Right cardiac atrium (tissue), 5 donors: Measurements from ENCODE around the gene HAPLN3. TPM values are rescaled to one million over a fixed set of nuclear protein-coding genes. Genes with fewer than 3 reads are reported as not detected.

ENCODE experiments used
- ATAC-seq, 2 donors: fragments of 200-7000 bp; cut with Tn5 transposase; one replicate each; pipeline versions ENCODE4 v1.8.0 to v1.9.1; 2020; ENCODE audit warnings: moderate library complexity in 2 of 2, mild to moderate bottlenecking in 1 of 2
- DNase-seq, 3 donors: peaks; one replicate each; pipeline ENCODE4 v3.0.0-alpha.2; 2020
- H3K27ac ChIP-seq: one replicate; pipeline ENCODE4 v1.5.1; 2013; ENCODE audit warnings: mild to moderate bottlenecking, low read length, control low read depth, moderate library complexity
- H3K27me3 ChIP-seq: one replicate; pipeline ENCODE4 v1.6.1; 2013; ENCODE audit not compliant: control insufficient read depth, insufficient read depth
- H3K4me1 ChIP-seq: one replicate; pipeline ENCODE4 v1.6.1; 2013; ENCODE audit warnings: low read length; ENCODE audit not compliant: control insufficient read depth, insufficient read depth
- H3K4me3 ChIP-seq: one replicate; pipeline ENCODE4 v1.5.1; 2013; ENCODE audit warnings: low read length, control low read depth
- H3K9me3 ChIP-seq: one replicate; pipeline ENCODE4 v1.6.1; 2013; ENCODE audit warnings: low read length; ENCODE audit not compliant: control insufficient read depth
- WGBS: extraction: QIAGEN DNeasy Blood & Tissue Kit; methylation state at CpG from one replicate; pipeline ENCODE4 v1.1.7; 2013; 5-methylcytosine and 5-hydroxymethylcytosine counted together
- intact Hi-C, 4 donors: fragments of 100-400 bp; cut with DNase I; formaldehyde crosslinking; loops; one replicate each; pipeline versions ENCODE4 v1.11.0 to v1.14.0; 2022 to 2023
- polyA plus RNA-seq: library from polyadenylated mRNA; stranded (reverse); fragments of 200-250 nt; gene quantifications from one replicate; pipeline ENCODE4 v1.2.3, GENCODE V29; 2013
- total RNA-seq, 4 donors: library from RNA; stranded (reverse); fragmentation: NEBNext Ultra II Directional; extraction: Animal tissue kit (Norgen Biotek cat#: 25700); gene quantifications; one replicate each; pipeline ENCODE4 v1.2.1, GENCODE V29; 2021
- donor health status: healthy with polysubstance abuse.
- donor health status: DM: no; HTN: yes; CAD: no.
- donor health status: DM: no; HTN: no; CAD: no.
- donor health status: DM: no; HTN: yes; CAD: no; lungs with severe emphysema.
- donor health status: DM: yes; HTN: yes; CAD: no.

The HAPLN3 gene
- total and polyA plus RNA-seq, 5 donors = 1.6 to 2.8 (median 2.0) TPM

DNA sequence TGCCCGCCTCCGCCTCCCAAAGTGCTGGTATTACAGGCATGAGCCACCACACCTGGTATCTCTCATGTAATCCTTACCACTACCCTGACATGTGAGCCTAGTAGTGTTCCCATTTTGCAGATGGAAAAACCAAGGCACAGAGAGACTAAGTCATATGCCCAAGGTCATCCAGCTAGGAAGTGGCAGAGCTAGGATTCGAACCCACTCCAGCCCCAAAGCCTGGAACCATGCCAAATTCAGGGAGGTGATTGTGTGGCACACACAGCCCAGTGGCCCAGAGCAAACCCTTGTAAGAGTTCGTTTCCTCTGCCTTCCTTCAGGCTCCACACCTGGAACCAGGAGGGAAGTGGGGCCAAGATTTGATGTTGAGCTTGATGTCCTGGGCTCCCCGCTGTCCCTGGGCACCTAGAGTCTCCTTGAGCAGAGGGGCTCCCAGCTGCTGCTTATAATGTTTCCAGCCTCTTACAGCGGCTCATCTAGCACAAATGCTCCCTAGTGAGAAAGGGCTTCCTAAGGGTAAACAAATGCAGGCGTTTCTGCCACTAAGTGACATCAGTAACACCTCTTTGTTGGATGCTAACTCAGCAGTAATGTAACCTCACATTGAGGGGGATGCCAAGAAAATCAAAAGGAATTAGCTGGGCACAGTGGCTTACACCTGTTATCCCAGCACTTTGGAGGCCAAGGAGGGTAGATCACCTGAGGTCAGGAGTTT is 3.6 kb downstream of the HAPLN3 start:
- H3K9me3 ChIP-seq = no peaks in the 10 kb centered on the region
- ATAC-seq (no peak), DNase-seq (no peak)
- H3K27ac ChIP-seq = no peak overlapping the region
- no peak overlapping the region for H3K4me3 ChIP-seq
- peaks cover 3% of the 10 kb centered on the region for H3K4me1 ChIP-seq
- intact Hi-C loops = no loop called here
- H3K27me3 ChIP-seq = no peaks in the 10 kb centered on the region
- WGBS = 78% methylated on average over 7 of the region's 7 CpGs

DNA sequence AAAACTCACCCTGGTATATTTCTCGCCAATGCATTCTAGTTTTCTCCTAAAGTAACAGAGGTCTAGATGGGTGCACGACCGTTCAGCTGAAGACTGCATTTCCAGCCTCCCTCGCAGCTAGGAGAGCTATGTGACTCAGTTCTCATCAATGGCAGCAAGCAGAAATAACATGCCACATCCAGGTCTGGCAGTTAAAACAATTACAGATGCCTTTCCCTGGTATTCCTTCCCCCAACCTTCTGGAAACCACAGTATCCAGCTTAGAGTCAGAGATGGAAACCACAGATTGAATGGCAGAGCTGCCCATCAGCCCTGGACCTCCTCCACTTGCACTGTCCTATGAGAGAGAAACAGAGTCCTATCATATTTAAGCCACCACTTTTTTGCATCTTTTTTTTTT is 4.8 kb downstream of the HAPLN3 start:
- ATAC-seq = no peak
- Histone ChIP-seq H3K4me1 (no peaks in the 10 kb centered on the region), H3K27ac (no peak overlapping the region), H3K27me3 (no peaks in the 10 kb centered on the region), H3K9me3 (no peaks in the 10 kb centered on the region), H3K4me3 (no peak overlapping the region)
- intact Hi-C loops = no loop called here
- WGBS = 88% methylated on average over 4 of the region's 4 CpGs
- DNase-seq = no peak

DNA sequence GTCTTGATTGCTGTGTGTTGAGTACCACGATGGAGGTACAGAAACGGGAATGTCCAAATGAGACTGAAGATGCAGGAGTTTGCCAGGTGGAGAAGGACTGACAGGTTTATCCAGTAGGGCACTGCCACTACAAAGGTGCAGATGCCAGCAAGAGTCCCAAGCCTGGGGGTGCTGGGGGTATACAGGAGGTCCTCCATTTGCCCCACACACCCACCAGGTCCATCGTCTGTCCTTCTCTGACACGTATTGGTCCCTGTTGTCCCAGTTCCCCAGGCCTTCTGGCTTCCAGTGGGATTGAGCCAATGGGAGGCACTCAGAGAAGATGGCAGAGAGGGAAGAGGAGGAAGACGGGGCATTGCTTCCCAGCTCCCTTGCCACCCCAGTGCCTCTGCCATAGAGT is 6.6 kb downstream of the HAPLN3 start:
- no peaks in the 10 kb centered on the region for H3K9me3 ChIP-seq
- DNase-seq (no peak), ATAC-seq (no peak)
- no peaks in the 10 kb centered on the region for H3K4me1 ChIP-seq
- H3K27ac ChIP-seq = no peak overlapping the region
- WGBS = 91% methylated on average over 5 of the region's 5 CpGs
- H3K4me3 ChIP-seq = no peak overlapping the region
- H3K27me3 ChIP-seq = no peaks in the 10 kb centered on the region
- intact Hi-C loops = no loop called here

DNA sequence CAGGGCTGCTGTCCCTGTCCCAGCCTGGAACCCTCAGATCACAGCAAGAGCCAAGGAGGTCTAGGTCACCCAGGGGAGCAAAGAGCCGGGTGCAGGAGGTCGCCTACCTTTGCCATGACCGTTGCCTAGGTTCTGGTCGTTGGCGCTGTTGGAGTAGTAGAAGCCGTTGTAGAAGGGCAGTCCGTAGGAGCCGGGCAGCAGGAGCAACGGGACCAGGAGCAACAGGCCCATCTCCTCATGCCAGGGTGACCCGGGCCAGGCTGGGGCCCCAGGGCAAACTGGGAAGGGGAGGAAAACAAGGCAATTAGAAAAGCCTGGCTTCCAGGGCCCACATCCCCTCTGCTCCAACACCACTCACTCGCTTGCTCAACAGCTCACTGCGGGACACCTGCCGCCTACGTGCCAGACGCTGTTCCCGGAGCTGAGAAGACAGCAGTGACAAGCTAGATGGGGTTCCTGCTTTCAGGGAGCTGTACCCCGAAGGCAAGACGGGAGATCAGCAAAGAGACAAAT is 8.2 kb downstream of the HAPLN3 start:
- Histone ChIP-seq H3K4me3 (no peak overlapping the region), H3K4me1 (no peaks in the 10 kb centered on the region), H3K27me3 (no peaks in the 10 kb centered on the region), H3K27ac (no peak overlapping the region), H3K9me3 (no peaks in the 10 kb centered on the region)
- intact Hi-C loops = no loop called here
- 86% methylated on average over 18 of the region's 18 CpGs for WGBS
- no peak for DNase-seq
- ATAC-seq = no peak

DNA sequence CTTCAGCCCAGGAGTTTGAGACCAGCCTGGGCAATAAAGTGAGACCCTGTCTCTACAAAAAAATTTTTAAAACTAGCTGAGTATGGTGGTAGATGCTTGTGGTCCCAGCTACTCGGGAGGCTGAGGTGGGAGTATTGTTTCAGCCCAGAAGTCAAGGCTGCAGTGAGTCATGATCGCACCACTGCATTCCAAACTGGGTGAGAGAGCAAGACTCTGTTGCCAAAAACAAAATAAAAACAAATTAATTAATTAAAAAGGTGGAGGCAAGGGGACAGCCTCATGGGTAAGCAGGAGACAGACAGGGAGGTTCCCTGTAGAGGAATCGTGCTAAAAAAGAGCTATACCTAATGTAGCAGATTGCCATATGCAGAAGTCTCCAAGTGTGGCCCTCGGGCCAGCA is 12.6 kb downstream of the HAPLN3 start:
- H3K27me3 ChIP-seq = no peaks in the 10 kb centered on the region
- H3K9me3 ChIP-seq = no peaks in the 10 kb centered on the region
- no peak overlapping the region for H3K4me3 ChIP-seq
- no peak overlapping the region for H3K27ac ChIP-seq
- no peak for ATAC-seq
- no peak for DNase-seq
- H3K4me1 ChIP-seq = no peaks in the 10 kb centered on the region
- WGBS = 79% methylated on average over 4 of the region's 4 CpGs
- intact Hi-C loops = no loop called here

DNA sequence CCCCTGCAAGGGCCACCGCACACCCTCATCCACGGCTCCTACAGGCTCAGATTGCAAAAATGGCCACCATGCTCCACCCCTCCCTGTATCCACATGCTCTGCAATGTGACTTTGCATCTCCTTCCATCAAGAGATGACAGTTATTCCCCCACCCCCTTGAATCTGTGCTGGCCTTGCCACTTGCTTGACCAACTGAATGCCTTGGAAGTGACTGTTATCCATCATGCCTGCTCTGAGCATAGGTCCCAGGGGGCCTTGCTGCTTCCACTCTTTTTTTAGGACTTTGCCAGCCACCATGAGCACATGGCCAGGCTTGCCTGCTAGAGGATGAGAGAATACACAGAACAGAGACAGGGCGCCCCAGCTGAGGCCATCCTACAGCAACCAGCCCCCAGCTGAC is 13.6 kb downstream of the HAPLN3 start:
- Histone ChIP-seq H3K4me1 (no peaks in the 10 kb centered on the region), H3K4me3 (no peak overlapping the region), H3K9me3 (no peaks in the 10 kb centered on the region), H3K27ac (no peak overlapping the region), H3K27me3 (no peaks in the 10 kb centered on the region)
- intact Hi-C loops = no loop called here
- no peak for DNase-seq
- no peak for ATAC-seq
- WGBS = 88% methylated on average over 3 of the region's 3 CpGs

DNA sequence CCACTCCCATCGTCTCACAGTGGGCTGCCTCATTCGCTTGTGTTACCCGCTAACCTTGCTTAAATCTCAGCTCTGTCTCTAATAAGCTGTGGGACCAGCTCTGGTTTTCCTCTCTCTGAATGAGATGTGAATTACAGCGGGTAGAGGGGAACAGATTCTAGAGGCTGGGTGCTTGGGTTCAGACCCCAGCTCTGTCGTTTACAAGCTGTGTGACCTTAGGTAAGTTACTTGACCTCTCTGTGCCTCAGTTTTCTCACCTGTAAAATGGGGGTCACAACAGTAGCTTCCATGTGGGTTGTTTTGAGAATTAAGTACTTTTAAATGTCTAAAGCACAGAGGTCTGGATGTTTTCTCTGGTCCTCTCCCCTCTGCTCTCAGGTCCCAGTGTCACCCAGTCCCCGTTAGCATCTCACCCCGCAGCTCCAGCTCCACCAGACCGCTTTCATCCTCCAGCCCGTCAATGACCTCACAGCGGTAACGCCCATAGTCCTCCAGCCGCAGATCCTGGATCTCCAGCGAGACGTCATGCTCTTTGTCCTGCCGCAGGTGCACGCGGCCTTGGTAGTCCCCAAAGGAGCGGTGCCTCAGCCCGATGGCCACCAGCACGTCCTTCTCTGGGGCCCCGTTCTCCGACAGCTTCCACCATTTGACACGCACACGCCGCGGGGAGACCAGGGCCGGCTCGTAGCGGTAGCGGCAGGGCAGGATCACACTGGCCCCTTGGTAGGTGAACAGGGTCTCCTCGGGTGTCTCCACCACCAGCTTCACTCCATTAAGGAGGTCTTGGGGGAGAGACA is 14.2 kb downstream of the HAPLN3 start:
- intact Hi-C loops = no loop called here
- no peak overlapping the region for H3K27ac ChIP-seq
- ATAC-seq (no peak), DNase-seq (no peak)
- 94% methylated on average over 31 of the region's 31 CpGs for WGBS
- H3K27me3 ChIP-seq = no peaks in the 10 kb centered on the region
- no peaks in the 10 kb centered on the region for H3K9me3 ChIP-seq
- H3K4me3 ChIP-seq = no peak overlapping the region
- H3K4me1 ChIP-seq = no peaks in the 10 kb centered on the region

DNA sequence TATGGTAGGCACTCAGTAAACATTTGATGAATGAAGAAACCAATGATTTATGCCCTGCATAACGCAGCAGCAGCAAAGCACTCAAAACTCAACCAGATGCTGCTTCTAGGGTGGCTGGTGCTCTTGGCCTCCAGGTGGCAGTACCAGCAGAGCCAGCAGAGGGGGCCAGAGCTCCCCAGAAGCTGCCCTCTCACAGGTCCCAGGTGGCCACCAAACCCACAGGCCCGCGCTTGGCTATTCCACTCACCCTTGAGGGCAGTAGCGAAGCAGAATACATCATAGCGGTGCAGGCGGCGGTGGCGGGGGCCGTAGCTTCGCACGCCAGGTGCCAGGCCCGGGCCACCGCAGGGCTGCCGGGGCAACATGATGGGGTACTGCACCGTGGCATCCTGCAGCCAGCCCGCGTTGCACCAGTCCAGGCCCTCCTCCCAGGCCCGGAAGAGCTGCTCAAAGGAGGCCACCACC is 16.6 kb downstream of the HAPLN3 start:
- H3K27me3 ChIP-seq = no peaks in the 10 kb centered on the region
- no peaks in the 10 kb centered on the region for H3K9me3 ChIP-seq
- H3K4me3 ChIP-seq = no peak overlapping the region
- WGBS = 77% methylated on average over 18 of the region's 18 CpGs
- peak; percentile 29 to 38 for ATAC-seq
- peak in 2 of 3 donors; percentile 72 to 77 for DNase-seq
- intact Hi-C loops = no loop called here
- H3K27ac ChIP-seq = no peak overlapping the region
- no peaks in the 10 kb centered on the region for H3K4me1 ChIP-seq

DNA sequence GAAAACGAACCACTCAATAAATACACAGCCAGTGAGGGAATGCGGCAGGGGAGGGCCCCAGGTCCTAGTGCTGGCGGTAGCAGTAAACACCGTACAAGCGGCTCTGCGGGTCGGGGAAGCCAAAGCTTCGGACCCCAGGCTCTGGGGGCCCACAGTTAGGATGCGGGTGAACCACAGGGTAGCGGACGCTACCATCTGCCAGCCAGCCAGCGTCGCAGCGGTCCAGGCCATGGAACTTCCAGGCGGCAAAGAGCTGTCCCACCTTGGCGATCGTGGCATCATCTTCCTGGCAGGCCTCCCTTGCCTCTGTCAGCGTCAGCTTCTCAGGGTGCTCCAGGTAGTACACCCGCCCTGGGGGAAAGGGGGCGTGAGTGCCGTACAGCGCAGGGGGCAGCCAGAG is 17.4 kb downstream of the HAPLN3 start:
- no peak overlapping the region for H3K27ac ChIP-seq
- no peak for ATAC-seq
- intact Hi-C loops = no loop called here
- no peak for DNase-seq
- H3K9me3 ChIP-seq = no peaks in the 10 kb centered on the region
- H3K4me3 ChIP-seq = no peak overlapping the region
- WGBS = 94% methylated on average over 22 of the region's 22 CpGs
- H3K4me1 ChIP-seq = no peaks in the 10 kb centered on the region
- no peaks in the 10 kb centered on the region for H3K27me3 ChIP-seq

DNA sequence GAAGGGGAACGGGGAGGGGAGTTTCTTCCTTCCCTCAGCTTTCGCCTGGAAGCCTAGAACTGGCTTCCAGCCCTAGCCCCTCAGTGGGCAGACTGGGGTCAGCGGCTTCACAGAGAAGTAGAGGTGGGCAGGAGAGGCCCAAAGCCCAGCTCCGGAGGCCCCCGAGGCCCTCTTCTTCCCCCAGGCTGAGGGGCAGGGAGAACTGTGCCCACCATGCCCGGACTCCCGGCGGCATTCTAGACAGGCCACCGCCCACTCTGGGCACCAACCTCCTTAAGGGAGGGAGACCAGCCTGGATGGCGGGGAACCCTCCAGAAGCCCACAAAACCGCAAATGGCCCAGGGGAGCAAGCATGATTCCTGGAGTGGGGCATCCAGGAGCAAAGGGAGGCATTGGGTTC is 17.9 kb downstream of the HAPLN3 start:
- Histone ChIP-seq H3K9me3 (no peaks in the 10 kb centered on the region), H3K4me3 (no peak overlapping the region), H3K27me3 (no peaks in the 10 kb centered on the region), H3K4me1 (no peaks in the 10 kb centered on the region), H3K27ac (no peak overlapping the region)
- DNase-seq (no peak), ATAC-seq (no peak)
- intact Hi-C loops = no loop called here
- WGBS = 90% methylated on average over 11 of the region's 11 CpGs

DNA sequence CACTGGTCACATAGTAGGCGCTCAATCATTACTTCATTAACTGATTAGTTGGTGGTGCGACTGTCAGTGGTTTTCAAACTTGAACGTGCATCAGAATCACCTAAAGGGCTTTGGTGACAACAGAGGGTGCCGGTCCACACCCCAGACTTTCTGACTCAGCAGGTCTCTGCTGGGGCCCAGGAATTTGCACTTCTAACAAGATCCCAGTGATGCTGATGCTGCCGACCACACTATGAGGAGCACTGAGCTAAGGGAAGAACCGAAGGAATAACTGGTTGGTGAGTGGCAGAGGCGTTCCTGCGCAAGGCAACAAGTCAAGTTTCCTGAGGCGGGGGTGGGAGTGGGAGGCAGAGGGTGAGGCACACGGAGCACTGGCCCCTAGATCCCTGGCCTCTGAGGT is 18.8 kb downstream of the HAPLN3 start:
- no peaks in the 10 kb centered on the region for H3K9me3 ChIP-seq
- H3K27me3 ChIP-seq = no peaks in the 10 kb centered on the region
- DNase-seq = no peak
- H3K4me3 ChIP-seq = no peak overlapping the region
- 81% methylated on average over 10 of the region's 10 CpGs for WGBS
- no peaks in the 10 kb centered on the region for H3K4me1 ChIP-seq
- no peak overlapping the region for H3K27ac ChIP-seq
- intact Hi-C loops = no loop called here
- ATAC-seq = no peak
